DND-41 (cell line): ENCODE measurements around the gene SULF2.

Source experiments
- CTCF ChIP-seq: IDR thresholded peaks from 2 replicates; pipeline ENCODE4 v1.5.1; 2012; ENCODE audit warnings: borderline replicate concordance, low read length, moderate library complexity, mild to moderate bottlenecking; ENCODE audit not compliant: poor library complexity, severe bottlenecking; ENCODE audit errors: extremely low read depth
- EZH2 ChIP-seq: IDR thresholded peaks from 3 replicates; pipeline ENCODE4 v1.6.1; 2012; ENCODE audit warnings: borderline replicate concordance, low read depth, mild to moderate bottlenecking, moderate library complexity, low read length, inconsistent platforms; ENCODE audit not compliant: severe bottlenecking

DNA sequence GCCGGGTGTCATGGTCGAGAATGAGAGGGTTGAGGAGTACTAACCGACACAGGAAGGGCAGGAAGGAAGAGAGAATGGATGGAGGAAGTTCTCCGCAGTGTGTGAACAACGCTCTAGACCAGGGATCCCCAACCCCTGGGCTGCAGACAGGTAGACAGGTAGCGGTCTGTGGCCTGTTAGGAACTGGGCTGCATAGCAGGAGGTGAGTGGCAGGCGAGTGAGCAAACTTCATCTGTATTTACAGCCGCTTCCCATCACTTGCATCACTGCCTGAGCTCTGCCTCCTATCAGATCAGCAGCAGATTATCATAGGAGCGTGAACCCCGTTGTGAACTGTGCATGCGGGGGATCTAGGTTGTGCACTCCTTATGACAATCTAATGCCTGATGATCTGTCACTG, 62.0 kb downstream of the SULF2 start:
- TF ChIP-seq CTCF (no peak), EZH2 (no peak)
